Activated naive CD4-positive, alpha-beta T cell treated with anti-CD3 and anti-CD28 coated beads, Interleukin-2, amount 50 U/mL, for 72 hours (primary cell): ENCODE results near the gene TENT4B. TPM values are rescaled to one million over a fixed set of nuclear protein-coding genes. Genes with fewer than 3 reads are reported as not detected.
"Not testable (repeated sequence)": the region's sequence is repeated elsewhere in the genome, so short reads cannot be mapped to it uniquely, and the experiment has no call there.

Experiments used
- ATAC-seq, 2 donors: fragments of 150-1000 bp; cut with Tn5 transposase; 2 replicates each; pipeline ENCODE4 v1.10.0; 2021; ENCODE audit warnings: mild to moderate bottlenecking in 2 of 2, moderate library complexity in 2 of 2
- DNase-seq, 2 donors: peaks; one replicate each; pipeline ENCODE4 v3.0.0; 2021 to 2022; ENCODE audit warnings: low spot score in 2 of 2
- H3K27ac Mint-ChIP-seq, 2 donors: one replicate each; pipeline ENCODE4 v1.8.0; 2022; ENCODE audit warnings: mild to moderate bottlenecking in 2 of 2, mixed read lengths in 2 of 2
- H3K36me3 Mint-ChIP-seq, 2 donors: one replicate each; pipeline ENCODE4 v1.8.0; 2022; ENCODE audit warnings: mixed read lengths in 2 of 2
- H3K9me3 Mint-ChIP-seq, 2 donors: one replicate each; pipeline ENCODE4 v1.8.0; 2022; ENCODE audit warnings: mixed read lengths in 2 of 2
- total RNA-seq, 2 donors: library from RNA; stranded (reverse); gene quantifications; one replicate each; pipeline ENCODE4 v1.2.3, GENCODE V29; 2022

The TENT4B gene
- total RNA-seq, 2 donors from 2014 or later: 25.7 to 27.9 TPM

DNA sequence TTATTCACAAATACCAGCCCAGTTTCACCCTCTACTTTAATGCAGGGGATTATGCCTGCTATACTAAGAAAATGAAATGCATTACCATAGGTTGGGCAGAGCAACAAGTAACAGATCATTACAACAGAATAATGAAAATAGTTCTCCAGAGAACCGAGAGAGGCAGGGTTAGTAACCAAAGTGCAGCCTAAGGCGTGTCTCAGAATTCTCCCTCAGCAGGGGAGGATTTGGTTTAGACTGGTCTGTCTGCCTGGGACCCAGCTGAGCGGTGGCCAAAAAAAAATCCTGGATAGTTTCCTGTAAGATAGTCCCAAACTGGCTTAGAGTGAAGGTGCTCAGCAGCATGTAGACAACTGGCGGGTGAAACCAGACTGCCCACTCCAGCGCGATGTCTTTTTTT, 82.5 kb downstream of the TENT4B start:
- H3K9me3 Mint-ChIP-seq: no peaks in the 10 kb centered on the region
- DNase-seq (no peak), ATAC-seq (no peak)
- H3K36me3 Mint-ChIP-seq: no peaks in the 10 kb centered on the region
- no peak overlapping the region for H3K27ac Mint-ChIP-seq

DNA sequence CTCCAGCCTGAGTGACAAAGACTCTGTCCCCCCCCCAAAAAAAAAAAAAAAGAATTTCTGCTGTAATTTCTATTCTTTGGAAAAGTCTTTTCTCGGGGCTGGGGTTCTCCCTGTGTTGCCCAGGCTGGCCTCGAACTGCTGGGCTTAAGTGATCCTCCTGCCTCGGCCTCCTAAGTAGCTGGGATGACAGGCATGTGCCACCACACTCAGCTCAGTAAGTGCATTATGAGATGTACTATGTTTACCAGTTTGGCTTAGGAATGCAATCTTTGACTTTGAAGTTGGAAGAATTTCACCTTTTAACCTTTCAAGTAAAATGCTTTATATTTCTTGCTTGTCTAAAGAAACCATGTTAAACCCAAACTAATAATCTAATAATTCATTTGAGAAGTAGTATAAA, 85.2 kb downstream of the TENT4B start:
- H3K27ac Mint-ChIP-seq: no peak overlapping the region
- H3K9me3 Mint-ChIP-seq: no peaks in the 10 kb centered on the region
- H3K36me3 Mint-ChIP-seq: no peaks in the 10 kb centered on the region
- ATAC-seq: no peak
- no peak for DNase-seq

DNA sequence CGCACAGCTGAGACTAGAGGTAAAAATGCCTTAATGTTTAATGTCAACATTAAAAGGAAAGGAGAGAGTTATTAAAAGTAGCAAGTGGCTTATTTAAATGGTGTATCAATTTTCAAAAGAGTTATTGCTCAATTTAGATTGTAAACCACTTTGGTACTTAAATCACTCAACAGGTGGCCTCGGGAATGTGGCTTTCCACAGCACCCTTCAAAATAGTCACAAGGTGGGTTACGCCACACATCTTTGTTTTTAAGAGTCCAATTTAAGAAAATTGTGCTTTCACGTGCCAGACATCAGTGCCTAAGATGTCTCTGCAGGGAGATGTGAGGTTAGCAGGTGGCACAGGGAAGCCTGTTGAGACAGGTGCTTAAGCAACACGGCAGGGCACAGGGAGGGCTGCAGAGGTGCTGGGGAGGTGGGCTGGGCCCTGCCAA, 85.8 kb downstream of the TENT4B start:
- ATAC-seq: peak in 1 of 2 donors; percentile 45
- Mint-ChIP-seq H3K27ac (no peak overlapping the region), H3K36me3 (no peaks in the 10 kb centered on the region), H3K9me3 (no peaks in the 10 kb centered on the region)
- DNase-seq: no peak

DNA sequence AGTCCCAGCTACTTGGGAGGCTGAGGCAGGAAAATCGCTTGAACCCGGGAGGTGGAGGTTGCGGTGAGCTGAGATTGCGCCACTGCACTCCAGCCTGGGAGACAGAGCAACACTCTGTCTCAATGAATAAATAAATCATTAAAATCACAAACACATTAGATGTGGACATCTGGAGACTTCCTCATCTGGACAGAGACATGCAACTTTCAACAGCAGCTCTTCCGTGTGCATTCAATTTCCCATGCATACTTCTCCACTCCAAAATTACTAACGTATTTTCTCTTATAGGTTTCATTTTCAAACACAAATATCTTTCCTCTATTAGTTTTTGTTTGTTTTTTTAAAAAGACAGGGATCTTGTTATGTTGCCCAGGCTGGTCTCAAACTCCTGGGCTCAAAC, 89.9 kb downstream of the TENT4B start:
- not testable (repeated sequence) for H3K27ac Mint-ChIP-seq, ATAC-seq, DNase-seq, H3K9me3 Mint-ChIP-seq, H3K36me3 Mint-ChIP-seq

DNA sequence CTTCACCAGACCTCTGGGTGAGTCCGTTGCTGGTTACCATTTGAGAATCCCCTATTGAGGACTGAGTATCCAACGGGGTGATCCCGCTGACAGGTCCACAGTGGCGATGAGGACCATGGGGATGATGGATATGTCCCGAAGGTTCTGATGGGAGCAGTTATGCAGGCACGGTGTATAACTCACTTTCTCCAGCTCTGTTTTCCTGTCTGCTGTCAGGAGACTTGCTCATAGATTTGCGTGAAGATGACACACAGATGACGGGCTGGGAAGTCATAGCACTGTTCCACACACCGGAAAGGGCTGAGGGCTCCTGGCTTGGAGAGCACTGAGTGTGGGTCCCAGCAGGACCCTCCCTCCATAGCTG, 91.0 kb downstream of the TENT4B start:
- Mint-ChIP-seq H3K9me3 (no peaks in the 10 kb centered on the region), H3K27ac (no peak overlapping the region), H3K36me3 (no peaks in the 10 kb centered on the region)
- DNase-seq: no peak
- ATAC-seq: no peak

DNA sequence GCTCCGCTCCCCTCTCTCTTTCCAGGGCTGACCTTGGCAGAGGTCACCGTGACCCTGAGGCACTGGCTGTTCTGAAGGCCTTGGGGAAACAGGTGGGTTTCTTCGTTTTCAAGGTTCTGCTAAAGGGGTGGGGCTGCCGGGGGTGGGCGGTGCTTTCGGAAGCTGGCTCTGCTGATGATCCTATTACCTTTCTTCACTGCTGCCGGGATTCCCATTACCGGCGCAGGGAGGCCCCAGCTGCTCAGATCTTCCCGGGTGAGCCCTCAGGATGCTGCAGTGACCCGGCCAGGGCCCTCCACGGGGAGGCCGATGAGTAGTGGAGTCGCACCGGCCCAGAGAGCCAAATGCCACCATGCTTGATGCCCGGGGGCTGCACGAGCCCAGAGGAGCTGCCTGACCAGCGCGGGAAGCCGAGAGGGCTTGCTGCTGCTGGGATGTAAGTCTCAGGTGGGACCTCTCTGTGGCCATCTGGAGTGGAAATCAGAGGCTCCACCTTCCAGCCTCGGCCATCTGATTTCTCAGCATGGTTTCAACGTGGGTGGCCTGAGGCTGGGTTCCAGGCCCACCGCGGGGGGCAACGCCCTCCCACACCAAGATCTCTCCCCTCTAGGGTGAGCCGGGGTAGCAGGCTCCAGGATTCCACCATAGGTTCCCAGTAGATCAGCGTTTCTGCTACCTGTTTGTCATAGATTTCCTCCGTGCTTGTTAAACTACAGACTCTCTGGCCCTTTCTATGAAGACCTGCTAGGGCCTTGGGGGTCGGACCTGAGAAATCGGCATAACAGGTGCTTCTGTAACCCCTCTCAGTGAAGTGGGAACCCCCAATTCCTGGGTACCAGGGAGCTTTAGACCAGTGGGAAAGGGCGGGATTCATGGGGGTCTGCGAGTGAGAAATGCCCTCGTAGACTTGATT, 91.7 kb downstream of the TENT4B start:
- Mint-ChIP-seq H3K36me3 (no peaks in the 10 kb centered on the region), H3K9me3 (no peaks in the 10 kb centered on the region), H3K27ac (peak overlapping the region; percentile 68 to 72)
- no peak for DNase-seq
- no peak for ATAC-seq

DNA sequence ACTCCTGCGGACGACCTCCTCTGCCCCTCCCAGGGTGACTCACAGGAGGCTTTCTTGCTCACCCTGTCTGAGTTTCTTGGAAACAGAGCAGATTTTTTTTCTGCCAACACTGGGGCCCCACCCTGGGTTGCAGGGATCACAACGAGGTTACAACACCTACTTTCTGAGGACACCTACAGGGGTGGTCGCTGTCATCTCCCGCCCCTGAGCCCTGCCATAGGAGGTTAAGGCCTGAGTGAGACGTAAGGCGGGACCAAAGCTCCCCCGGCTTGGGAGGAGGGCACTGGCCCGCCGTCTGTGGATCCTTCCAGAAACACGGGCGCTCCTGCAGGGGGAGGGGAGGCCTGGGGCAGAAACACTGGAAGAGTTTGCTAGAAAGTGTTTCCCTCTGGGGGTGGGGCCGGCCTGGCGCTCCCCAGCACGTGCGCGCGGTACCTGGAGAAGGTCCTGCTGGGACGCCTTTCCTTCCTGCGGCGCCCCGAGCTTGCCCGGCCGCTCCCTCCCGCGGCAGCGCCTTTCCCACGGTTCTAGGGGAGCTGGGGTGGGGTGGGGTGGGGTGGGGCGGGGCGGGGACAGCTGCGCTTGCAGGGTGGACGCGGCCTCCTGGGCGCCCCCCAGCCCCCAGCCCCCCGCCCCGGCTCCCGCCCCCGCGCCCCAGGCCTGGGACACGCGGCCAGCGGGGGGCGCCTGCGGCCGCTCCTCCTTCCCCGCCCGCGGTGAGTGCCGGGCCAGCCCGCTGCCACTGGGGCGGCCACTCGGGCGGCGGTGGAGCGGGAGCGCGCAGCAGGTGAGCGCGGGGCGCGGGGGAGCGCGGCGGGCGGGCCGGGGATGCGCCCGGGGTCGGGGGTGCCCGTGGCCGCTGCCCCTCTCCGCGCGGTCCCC, 92.6 kb downstream of the TENT4B start:
- peak overlapping the region; percentile 68 to 72 for H3K27ac Mint-ChIP-seq
- ATAC-seq: peak; percentile 79 to 81
- H3K36me3 Mint-ChIP-seq: no peaks in the 10 kb centered on the region
- no peaks in the 10 kb centered on the region for H3K9me3 Mint-ChIP-seq
- peak; percentile 55 to 56 for DNase-seq

DNA sequence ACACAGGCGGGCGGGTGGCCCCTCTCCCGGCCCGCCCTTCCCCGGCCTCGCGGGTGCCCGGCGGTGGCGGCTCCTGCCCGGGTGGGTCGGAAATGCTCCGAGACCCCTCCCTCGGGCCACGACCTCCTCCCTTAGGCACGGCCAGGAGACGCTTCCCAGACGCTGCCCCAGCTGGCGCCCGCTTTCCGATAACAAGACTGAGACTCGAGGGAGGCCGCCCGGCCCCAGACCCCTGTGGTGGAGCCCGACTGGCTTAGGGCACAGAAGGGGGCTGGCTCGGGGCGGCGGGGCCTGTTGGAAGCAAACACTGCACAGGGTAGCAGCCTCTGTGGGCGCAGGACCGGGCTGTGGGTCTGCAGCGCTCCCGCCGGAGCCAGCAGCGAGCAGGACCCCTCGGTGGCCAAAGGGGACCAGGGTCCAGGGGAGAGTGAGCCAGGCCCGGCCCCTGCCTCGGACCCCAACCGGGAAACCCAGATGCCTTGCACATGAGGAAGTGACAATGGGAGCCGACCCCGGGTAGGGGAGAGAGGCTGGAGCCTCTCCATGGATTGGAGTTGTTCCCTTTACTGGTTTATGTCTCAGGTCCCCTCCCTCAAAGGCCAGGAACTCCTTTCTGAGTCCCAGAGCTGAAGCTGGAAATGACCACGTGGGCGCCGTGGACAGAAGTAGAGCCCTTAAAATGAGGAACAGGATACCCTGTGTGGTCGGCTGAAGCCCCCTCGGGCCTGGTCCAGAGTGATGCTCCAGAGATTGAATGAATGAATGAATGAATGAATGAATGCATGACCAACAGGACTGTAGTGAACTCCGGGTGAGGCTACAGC, 93.4 kb downstream of the TENT4B start:
- DNase-seq: peak in 1 of 2 donors; percentile 22
- H3K9me3 Mint-ChIP-seq: no peaks in the 10 kb centered on the region
- H3K27ac Mint-ChIP-seq: peak overlapping the region; percentile 33 to 80
- H3K36me3 Mint-ChIP-seq: no peaks in the 10 kb centered on the region
- ATAC-seq: peak; percentile 8 to 14

DNA sequence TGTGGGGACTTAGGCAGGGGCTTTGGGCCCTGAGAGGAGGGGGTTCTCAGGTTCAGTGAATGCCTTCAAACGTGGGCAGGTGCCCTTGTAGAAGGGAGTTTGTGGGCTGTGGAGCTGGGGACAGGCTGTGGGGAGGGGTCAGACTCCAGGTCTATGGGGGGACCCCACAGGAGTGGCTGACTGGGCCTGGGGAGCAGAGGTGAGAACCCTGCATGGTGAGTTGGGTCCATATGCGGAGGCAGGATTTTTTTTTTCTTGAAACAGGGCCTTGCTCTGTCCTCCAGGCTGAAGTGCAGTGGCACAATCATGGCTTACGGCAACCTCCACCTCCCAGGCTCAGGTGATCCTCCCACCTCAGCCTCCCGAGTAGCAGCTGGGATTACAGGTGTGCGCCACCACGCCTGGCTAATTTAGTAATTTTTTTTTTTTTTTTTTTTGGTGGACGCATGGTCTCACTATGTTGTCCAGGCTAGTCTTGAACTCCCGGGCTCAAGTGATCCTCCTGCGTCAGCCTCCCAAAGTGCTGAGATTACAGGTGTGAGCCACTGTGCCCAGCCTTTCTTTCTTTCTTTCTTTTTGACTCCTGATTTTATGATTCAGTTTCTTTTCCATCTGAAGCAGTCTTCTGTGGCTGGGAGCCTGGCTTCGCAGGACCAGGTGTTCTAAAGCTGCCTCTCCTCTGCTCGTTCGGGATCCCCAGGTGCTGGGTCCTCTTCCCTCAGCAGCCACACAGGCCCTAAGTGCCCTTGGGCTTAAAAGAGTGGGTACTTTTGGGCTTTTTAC, 94.2 kb downstream of the TENT4B start:
- no peaks in the 10 kb centered on the region for H3K9me3 Mint-ChIP-seq
- DNase-seq: no peak
- peak overlapping the region; percentile 33 to 80 for H3K27ac Mint-ChIP-seq
- ATAC-seq: no peak
- no peaks in the 10 kb centered on the region for H3K36me3 Mint-ChIP-seq

DNA sequence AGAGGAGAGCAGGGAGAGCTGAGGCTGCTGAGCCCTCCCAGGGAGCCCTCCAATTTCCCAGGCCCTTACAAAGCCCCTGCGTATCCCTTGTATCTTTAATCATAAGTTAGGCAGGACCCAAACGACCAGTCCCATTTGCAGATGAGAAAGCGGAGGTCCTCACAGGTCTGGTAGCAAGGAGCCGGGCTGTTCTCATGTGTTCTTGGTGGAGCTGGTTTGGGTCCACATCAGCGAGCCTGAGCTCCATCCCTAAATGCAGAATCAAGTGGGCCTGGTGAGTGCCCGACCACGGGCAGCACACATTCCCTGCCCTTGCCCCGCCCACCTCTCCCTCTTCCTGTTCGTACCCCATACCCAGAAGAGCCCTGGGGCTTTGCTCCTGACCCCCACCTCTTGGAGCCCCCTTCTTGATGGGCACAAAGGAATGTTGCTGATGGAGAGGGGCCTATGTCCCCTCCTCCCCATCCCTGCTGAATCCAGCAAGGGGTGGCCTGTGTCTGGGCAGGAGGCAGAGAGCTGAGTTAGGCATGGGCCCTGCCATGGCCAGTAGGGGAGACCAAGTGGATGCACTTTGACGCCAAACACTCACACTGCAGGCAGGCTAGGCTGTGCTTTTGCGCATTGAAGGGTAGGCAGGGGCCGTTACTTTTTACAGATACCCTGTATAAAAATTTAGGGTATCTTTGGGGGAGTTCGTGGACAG, 95.0 kb downstream of the TENT4B start:
- DNase-seq (no peak), ATAC-seq (no peak)
- H3K27ac Mint-ChIP-seq: peak overlapping the region in 1 of 2 donors; percentile 14
- H3K36me3 Mint-ChIP-seq: no peaks in the 10 kb centered on the region
- H3K9me3 Mint-ChIP-seq: no peaks in the 10 kb centered on the region

DNA sequence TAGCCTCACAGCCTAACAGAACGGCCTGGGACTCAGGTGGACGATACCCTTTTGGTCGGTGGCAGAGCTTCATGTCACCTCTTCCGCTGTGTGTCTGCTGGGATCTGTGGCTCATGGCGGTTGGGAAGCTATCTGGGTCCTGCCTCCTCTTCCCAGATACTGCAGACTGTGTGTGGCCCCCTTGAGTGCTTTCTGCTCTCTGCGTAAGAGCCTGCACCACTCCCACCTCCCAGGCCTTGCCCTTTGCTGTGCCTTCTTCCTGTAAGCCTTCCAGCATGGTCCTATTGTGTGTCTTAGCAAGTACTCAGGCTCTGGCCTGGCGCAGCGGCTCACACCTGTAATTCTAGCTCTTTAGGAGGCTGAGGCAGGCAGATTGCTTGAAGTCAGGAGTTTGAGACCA, 95.7 kb downstream of the TENT4B start:
- Mint-ChIP-seq H3K36me3 (no peaks in the 10 kb centered on the region), H3K9me3 (no peaks in the 10 kb centered on the region), H3K27ac (no peak overlapping the region)
- no peak for DNase-seq
- no peak for ATAC-seq

DNA sequence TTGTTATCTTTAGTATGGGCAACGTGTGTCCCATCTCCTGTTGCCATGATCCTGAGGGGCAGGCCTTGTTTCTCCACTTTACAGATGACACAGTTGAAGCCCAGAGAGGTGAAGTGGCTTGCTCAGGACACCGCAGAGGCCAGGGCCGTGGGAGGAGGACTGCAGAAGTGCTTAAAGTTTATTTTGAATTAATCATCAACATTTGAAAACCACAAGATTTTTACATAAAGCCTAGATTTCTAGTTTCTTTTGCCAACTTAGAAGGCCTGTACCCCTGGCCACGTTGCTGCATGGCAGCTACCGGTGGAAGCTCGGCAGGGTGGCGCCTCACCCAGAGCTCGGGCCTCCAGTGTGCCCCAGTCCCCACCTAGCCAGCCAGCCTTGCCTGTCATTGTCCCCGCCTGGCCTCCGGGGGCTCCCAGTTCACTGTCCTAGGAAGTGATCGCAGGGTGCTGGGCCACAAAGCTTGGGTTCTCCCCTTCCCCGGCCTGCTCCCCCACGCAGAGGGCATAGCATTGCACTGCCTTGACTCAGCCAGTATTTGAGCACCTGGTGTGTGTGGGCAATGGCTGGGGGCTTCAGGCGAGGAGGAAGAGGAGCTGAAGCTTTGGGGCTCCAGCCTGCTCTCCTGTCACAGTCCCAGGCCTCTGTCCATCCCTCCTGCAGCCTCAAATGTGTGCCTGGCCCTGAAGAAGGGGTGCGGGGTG, 98.4 kb downstream of the TENT4B start:
- no peak for DNase-seq
- no peak overlapping the region for H3K27ac Mint-ChIP-seq
- no peaks in the 10 kb centered on the region for H3K9me3 Mint-ChIP-seq
- H3K36me3 Mint-ChIP-seq: no peaks in the 10 kb centered on the region
- ATAC-seq: peak; percentile 27 to 45

DNA sequence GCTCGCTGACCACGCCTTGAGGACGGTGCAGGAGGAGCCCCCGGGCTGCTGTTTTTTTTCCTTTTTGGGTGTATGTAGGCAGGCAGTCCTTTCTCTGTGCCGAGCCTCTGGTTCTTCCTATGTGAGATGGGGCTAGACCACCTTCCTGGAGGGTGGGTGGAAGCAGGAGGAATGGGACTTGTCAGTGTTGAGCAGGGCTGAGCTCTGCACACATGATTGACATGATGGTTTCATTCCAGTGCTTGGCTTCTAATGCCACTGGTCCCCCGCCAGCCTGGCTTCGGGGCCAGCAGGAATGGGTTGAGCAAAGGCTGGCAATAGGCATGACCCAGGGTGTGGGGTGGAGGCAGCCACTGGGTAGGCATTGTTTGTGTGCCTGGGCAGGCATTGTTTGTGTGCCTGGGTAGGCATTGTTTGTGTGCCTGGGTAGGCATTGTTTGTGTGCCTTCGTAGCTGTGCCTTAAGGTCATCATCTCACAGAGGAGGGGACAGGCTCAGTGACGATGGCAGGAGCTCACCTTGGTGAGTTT, 99.0 kb downstream of the TENT4B start:
- Mint-ChIP-seq H3K27ac (no peak overlapping the region), H3K36me3 (no peaks in the 10 kb centered on the region), H3K9me3 (no peaks in the 10 kb centered on the region)
- DNase-seq: no peak
- no peak for ATAC-seq

DNA sequence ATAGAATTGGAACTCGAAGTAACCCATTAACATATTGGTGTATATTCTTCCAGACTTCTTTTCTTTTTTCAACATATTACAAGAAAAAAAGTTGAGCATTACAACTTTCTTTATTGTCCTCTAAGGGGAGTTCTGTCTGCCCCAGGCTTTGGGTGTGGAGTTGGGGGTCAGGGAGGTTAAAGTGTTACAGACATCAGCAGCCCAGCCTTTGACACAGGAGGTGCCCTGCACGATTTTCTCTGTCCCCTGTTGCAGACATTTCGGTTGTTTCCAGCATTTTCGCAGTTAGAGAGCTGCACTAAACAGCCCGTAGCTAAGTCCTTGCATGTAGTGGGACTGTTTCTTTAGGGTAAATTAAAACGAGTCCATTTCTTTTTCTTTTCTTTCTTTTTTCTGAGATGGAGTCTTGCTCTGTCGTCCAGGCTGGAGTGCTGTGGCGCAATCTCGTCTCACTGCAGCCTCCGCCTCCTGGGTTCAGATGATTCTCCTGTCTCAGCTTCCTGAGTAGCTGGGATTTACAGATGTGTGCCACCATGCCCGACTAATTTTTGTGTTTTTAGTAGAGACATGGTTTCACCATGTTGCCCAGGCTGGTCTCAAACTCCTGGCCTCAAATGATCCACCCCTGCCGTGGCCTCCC, 99.9 kb downstream of the TENT4B start:
- no peak for ATAC-seq
- H3K36me3 Mint-ChIP-seq: no peaks in the 10 kb centered on the region
- no peak overlapping the region for H3K27ac Mint-ChIP-seq
- no peaks in the 10 kb centered on the region for H3K9me3 Mint-ChIP-seq
- no peak for DNase-seq
